GM21576 (cell line): ENCODE data around the gene URAD.
"Not testable (repeated sequence)": the region's sequence is repeated elsewhere in the genome, so short reads cannot be mapped to it uniquely, and the experiment has no call there.

ENCODE experiments used
- ATAC-seq: cut with Tn5 transposase; IDR thresholded peaks from one replicate; pipeline ENCODE4 v1.9.1; 2021; ENCODE audit warnings: mild to moderate bottlenecking, moderate library complexity; ENCODE audit not compliant: unreplicated experiment

URAD gene

DNA sequence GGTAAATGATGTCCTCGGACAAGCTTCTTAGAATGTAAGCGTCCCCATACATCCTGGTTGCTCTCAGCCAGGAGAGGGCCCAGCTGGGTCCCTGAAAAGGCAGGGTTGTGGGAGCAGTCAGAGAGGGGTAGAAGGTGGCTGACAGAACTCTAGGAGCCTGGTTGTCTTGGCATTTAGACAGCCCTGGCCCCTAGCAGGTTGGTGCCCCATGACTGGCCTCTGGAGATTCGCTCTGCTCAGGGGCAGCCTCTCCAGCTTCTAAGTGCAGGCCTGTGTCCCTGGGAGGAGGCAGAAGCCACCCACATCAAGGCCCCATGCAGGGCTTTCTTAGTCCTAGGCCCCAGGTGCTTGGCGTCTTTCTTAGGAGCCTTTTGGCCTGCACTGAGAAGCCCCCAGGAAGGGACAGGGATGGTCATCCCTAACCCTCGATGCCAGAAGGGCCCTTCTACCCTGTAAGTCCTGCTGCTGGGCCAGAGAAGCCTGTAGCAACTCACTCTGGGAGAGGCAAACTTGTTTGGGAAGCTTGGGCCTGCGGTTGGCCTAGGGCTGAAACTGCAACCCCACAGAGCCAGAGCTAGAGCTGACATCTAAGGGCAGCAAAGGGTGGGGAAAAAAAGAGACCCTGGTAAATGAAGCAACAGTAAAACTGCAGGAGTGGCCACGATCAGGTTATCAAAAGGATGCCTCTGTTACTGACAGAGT, 16.6 kb downstream of the URAD start:
- no peak for ATAC-seq

DNA sequence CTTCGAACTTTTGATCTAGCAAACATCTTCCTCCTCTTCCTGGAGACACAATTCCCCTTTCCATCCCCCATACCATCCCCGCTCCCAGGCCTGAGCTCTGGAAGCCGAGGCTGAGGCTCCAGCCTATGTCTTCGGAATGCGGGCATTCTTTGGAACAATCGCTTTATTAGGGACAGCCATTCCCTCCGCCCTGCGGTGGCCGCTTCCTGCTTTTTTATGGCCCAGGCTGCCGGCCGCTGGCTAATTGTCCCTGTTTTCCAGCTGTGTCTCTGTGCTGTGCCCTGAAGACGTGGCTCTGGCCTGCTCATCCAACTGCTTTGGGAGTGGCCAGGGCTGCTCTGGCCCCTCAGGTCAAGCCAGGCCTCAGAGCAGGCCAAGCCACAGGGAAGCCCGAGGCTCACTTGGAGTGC, 17.3 kb downstream of the URAD start:
- no peak for ATAC-seq

DNA sequence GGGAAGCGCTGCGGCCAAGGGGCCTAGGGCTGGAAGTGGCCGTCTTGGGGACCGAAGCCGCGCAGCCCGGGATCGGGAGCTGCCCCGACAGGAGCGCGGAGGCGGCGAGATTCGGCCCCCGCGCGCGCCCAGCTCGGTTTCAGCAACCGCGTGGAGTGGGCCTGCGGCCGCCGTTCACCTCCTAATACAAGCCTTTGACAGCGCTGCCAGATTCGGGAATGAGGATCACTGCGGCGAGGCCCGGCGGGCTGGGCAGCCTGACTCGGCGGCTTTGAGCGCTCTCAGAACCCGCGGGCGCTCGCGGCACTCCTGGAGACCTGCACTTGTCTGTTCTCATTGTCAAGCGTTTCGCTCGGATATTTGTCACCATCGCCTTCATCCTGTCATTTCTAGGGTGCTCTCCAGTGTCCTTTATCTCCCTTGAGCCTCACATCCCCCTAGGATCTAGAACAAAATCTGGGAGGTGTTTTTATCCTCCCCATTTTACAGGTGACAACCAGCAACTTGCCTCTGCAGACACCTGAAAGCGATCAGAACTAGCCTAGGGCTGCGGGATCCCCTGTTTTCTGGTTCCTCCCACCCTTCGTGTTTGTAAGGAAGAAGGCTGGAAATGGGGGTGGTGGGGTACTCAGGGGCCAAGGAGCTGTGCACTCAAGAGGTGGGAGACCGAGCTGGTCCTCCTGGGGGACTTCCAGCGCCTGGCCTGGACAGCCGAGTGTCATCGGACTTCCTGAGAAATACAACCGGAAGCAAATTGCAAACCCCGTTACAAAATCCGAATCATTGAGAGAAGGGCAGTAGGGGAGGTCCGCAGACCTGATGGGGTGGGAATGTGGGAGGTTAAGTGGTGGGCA, 17.9 kb downstream of the URAD start:
- ATAC-seq = no peak

DNA sequence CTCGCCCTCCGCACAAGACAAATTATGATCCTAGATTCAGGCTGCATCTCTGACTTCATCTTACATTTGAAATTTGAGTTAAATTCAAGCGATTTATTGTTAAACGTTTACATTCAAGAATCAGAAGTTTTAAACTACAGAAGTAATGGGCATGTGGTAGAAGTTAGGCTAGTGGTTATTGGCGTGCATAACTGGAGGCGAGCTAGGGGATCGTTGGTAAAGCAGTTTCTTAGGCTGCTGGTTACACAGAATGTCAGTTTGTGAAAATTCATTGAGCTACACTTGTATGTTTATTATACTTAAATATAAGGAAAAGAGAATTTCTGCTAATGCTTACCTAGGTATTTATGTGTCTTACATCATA, 18.6 kb downstream of the URAD start:
- no peak for ATAC-seq

DNA sequence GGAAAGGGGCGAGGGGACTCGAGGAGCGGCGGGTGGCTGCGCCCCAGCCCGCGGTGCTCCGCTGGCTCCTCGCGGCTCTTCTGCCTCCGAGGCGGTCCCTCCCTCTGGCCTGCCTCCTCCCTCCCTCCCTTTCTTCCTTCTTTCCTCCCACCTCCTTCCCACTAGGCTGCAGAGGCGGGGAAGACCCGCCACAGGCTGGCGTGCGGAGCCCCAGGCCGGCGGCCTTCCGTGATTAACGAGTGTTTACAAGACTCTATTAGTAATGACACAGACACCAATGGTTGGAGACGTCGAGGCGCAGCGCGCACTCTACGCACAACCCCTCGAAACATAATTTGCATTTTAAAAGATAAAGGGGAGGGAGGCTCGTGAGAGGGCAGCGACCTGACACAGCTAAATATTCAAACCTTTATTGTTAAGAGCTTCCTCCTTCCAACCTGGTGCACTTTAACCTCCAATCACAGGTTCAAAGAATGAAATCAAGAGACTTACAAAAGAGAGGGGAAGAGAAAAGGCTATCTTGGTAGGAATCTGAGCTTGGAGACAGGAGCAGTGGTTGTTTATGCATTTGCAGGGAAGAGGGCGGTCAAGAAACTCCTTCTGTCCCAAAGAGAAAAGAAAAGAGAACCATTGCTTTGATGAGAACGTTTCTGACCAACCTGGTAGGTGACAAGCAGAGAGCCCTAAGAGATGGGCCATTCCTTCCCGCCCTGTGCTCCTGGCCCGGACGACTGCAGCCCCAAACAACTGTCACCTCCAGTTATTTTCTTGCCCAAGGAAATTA, 19.2 kb downstream of the URAD start, which contains the start of gene CDX2:
CDX2 (minus strand) TSS at position 234 of the 784 bp plus-strand sequence. CDS start 309 bp downstream, outside the sequence.
- no peak for ATAC-seq

DNA sequence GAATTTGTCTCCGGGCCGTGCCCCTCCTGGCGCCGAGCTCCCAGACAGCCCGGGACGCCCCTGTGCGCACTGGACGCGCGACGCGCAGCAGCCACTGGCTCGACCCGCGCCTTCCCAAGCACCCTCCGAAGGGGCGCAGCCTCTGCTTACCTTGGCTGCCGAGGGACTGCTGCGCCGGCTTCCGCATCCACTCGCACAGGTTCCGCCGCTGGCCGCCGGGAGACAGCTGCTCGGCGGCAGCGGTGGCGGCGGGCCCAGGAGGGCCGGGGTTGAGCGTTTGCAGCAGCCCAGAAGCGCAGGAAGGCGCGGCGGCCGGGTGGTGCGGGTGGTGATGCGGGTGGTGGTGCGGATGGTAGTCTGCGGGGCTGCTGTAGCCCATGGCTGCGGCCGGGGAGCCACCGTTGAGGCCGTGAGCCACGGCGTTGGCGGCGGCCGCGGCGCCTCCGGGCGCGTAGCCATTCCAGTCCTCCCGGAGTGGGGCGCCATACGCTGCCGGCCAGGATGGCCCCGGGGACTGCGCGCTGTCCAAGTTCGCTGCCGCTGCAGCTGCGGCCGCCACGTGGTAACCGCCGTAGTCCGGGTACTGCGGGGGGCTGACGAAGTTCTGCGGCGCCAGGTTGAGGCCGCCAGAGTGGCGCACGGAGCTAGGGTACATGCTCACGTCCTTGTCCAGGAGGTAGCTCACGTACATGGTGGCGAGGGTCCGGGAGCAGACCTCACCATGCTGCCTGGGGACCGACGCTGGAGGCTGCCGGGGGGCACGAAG, 20.0 kb downstream of the URAD start:
- ATAC-seq = no peak

DNA sequence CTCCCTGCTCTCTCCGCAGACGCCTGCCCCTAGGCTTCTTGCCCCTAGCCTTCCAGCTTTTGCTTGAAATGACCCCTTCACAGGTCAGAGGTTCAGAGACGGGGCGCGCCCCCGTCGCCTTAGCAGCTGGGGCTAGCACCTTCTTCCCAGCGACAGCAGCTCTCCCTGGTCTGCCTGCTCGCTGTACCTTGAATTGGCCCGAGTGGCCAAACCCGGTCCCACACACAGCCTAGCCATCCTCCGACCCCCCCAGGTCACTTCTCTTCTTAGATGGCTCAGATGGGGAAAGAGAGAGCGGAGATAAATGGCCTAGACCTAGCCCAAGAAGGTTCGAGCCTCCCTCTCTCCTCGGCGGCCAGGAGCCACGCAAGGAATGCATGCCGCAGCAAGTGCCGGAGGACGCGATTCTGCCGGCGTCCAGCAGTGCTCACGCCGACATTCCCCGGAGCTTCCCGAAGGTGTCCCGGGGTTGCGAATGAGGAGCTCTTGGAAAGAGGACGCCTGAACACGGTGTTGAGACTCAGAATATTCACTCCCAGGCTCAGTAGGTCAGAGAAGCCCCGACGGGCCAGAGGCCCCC, 20.7 kb downstream of the URAD start:
- no peak for ATAC-seq

DNA sequence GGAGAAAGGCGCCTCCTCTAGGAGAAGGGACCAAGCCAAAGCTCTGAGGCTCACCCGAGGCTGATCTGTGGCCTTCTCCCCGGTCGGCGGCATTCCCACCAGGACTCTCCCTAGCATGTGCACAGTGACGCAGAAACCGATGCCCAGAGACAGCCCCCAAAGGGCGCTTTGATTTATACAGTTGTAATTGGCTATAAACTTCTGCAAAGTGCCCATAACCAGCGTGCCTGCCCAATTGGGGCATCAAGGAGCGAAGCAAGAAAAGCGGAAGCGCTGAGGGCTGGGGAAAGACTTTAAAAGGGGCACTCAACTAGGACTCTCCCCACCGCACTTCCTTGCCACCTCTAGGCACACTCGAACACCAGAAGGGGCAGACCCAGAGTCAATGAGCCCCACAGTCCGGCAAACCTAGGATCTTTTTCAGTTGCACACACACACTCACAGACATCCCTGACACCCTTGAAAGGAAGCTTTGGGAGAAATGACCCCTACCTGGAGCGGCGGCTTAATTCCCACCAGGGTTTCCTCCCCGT, 21.2 kb downstream of the URAD start:
- ATAC-seq = no peak

DNA sequence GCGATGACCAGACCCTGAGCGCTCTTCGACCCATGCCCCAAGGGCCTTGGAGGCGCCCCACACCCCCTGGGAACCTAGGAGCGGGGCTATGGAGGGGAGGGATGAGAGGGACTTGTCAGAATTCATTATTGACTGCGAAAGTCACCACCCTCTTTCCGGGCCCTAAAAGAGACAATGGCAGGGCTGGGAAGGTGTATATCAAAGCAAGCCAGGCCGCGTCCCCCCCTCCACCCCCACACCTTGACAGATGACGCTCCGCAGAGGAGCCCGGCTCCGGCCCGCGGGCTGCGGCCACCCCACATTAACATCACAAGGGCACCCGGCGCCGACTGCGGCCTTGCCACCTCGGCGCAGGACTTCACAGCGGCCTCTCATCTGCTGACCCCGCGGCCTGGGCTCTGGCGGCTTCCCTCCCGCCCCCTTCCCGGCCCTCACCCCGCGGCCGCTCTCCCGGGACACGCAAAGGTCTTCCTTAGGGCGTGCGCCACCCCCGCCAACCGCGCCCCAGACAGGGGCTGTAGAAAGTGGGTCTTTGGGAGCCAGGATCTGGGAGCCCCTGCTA, 21.8 kb downstream of the URAD start:
- ATAC-seq = no peak

DNA sequence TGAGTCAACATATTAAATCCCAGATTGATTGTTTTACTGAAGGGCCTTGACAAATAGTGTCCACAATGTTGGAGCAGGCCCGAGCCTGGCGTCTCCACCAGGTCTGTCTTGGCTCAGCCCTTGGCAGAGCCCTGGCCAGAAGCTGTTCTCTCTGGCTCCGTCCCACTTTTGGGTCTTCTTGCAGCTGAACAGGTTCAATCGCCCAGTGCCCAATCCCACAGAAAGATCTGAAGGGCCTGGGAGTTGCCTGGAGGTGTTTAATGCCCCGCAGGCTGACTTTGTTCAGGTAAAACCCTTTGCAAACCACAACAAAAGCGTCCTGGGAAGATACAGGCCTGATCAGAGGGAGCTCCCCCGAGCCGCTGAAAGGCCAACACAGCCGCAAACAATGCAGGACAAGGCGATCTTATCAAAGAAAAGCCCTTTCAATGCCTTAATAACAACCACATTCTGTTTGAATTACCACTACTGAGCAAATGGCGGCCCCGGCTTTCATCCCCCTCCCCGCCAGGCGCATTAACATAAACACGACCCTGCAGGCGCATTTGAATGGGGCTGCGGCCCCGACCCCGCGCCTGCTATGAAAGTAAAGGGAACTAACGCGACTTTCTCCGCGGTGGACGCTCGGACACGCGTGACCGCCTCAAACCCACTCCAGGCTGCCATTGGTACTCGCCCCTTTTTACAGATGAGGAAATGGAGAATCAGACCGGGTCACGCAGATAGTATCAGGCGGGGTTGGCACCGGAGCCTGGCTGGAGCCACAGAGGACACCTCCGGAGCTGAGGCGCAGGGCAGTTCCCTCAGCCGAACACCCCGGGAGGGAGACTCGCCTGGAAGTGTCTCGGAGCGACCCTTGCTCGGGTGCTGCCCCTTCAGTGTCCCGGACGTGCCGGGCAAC, 22.5 kb downstream of the URAD start:
- no peak for ATAC-seq

DNA sequence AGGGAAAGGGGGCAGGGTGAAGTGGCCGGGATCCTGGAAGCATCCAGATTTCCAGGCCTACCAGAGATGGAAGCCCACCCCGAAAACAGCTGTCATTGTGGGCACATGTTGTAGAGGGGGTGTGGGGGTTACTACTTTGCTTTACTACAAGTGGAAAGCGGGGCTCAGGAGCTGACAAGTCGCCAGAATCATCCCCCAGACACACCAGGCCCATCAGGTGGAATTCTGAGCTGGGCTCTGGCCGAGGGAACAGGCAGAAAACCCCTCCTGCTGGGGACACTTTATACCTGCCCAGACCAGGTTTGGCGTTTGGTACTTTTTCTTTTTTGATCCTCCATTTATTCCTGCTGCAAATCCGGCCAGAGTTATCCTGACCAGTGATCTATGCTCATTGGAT, 23.2 kb downstream of the URAD start:
- ATAC-seq = no peak

DNA sequence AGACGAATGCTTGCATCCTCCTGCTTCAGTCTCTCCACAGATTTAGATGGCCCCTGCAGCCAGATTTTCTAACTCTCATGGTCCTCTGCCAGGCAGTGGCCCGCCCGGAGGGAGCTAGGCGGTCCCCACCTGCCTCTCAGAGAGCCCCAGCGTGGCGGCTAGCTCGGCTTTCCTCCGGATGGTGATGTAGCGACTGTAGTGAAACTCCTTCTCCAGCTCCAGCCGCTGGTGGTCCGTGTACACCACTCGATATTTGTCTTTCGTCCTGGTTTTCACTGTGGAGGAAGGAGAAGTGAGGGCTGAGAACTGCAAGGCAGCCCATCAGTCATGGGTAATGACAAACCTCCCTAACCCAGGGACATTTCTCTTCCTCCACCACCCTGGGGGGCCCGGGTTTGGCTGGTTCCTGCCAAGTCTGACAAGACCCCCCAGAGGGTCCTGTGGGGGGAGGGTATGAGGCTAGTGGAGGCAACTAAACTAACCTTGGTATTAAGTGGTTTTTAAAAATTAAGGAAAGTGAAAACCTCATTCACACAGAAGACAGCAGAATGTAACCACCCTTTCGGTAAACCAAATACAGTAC, 23.7 kb downstream of the URAD start:
- ATAC-seq = no peak

DNA sequence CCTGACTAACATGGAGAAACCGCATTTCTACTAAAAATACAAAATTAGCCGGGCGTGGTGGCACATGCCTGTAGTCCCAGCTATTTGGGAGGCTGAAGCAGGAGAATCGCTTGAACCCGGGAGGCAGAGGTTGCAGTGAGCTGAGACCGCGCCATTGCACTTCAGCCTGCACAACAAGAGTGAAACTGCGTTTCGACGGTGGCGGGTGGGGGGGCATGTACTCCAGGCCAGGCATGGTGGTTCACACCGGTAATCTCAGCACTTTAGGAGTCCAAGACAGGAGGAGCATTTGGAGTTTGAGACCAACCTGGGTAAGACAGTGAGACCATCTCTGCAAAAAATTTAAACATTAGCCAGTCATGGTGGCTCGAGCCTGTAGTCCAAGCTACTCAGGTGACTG, 24.3 kb downstream of the URAD start:
- ATAC-seq = not testable (repeated sequence)

DNA sequence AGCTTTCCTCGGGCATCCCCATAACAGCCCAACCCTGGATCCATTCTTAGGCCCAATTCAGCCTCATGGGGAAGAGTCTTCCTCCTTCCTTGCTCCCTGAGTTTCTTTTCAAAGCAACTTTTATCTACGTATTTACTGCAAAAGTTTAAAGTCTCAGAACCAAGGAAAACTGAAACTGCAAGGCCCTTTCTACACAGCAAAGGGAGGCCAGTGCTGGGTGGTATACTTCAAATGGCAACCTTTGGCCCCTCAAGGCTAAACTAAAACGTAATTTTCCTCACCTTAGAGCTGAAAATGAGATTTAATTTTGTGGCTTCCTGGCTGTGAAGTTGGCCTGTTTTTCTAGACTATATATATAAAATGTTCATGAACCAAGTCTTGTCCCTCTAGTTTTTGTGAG, 25.0 kb downstream of the URAD start:
- ATAC-seq = no peak

DNA sequence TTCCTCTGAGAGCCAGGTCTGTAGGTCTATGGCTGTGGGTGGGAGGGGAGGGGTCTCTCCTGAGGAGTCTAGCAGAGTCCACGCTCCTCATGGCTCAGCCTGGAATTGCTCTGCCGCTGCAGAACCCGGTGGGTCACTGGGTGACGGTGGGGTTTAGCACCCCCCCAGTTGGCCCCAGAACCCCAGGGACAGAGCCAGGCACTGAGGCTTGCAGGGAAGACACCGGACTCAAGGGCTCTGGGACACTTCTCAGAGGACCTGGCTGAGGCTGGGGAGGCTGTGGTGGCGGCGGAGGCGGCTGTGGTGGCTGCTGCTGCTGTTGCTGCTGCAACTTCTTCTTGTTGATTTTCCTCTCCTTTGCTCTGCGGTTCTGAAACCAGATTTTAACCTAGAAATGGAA, 25.5 kb downstream of the URAD start:
- ATAC-seq = no peak

DNA sequence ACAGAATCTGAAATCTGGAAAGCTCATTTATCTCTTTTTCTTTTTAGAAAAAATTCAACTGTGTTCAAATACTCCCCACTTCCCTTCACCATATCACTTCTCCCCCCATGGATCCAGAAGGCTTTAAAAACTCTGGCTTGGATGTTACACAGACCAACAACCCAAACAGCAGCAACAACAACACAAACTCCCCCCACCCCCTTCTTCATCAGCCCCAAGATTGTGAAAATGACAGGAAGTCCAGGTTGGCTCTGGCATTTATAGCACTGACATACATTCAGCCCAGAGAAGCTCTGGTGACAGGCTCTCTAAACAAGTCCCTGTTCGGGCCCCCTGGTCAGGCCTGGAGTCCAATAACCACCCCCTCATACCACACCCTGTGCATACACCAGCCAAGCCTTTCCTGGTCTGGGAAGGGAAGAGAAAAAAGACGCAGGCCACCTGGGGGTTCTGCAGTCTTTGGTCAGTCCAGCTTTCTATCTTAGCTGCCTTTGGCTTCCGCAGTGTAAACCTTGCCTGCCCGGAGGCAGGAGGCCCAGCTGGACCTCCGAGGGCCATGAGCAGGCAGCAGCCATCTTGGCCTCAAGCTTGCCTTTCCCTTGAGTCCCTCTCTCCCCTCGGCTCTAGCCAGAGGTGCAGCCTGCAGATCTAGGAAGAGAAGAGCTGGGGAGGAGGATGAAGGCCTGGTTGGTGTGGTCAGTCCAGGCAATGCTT, 26.2 kb downstream of the URAD start:
- no peak for ATAC-seq

DNA sequence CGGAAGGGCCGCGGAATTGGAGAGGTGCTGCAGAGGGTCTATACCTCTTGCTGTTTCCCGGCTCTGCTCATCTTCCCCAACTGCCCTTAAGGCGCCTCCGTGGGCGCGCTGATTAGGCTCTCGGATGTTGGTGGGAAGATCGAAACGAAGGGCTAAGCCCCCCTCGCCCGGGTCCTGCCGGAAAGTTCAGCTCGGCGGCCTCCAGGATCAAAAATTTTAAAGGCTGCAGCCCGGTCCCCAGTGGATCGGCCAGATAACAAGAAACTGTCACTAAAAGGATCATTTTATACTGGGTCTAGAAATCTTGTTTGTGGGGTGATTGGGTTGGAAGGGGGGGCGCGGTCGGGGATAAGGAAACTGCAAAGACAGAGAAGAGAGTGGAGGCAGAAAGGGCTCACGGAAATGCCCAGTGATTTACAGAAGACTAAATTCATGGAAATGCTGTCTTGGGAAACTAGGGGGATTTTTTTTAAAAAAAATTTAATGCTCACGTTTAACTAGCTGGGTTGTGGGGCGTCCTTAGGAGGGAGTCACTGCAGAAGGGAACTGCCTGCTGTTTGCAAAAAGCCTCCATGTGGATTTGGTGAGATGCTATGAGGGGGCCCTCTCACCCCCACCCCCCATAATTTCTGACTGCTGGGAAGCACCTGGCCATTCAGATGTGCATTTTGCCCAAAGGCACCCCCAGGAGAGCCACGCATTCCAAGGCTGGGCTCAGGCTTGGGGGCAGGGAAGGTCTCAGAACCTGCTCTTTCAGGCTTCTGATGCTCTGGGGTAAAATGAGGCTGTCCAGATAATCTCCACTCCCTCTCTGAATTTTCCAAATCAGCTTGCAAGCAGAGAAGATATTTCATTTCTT, 27.0 kb downstream of the URAD start:
- no peak for ATAC-seq
